Measurements from ENCODE around the gene PRXL2B.

DNA sequence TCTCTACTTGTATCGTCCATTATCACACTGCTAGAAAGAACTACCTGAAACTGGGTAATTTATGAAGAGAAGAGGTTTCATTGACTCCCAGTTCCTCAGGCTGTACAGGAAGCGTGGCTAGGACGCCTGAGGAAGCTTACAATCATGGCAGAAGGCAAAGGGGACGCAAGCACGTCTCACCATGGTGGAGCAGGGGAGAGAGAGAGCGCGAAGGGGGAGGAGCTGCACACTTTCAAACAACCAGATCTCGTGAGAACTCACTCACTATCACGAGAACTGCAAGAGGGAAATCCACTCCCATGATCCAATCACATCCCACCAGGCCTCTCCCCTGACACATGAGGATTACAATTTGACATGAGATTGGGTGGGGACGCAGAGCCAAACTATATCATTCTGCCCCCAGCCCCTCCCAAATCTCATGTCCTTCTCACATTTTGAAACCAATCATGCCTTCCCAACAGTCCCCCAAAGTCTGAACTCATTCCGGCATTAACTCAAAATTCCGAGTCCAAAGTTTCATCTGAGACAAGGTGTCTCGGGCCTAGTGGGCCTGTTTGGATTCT, 38.2 kb downstream of the PRXL2B start:
- no peak for TF ChIP-seq POLR2A (IDR thresholded peaks at IDR 0.05; ENCODE audit: low read length)
- TF ChIP-seq GATA1 (IDR thresholded peaks at IDR 0.05; ENCODE audit: low read depth, low read length) = no peak
